ENCODE data around the gene MTCH1.
A peak's percentile ranks its signal among the peaks of the same experiment; 100 is the strongest.

Gene MTCH1

GRCh38 chr6:36985808-36986703 lies at the start of gene MTCH1:
MTCH1 (minus strand) TSS chr6:36986196; CDS start chr6:36986173, 23 bp downstream.
- peak; percentile 93 for DNase-seq (ENCODE audit: low spot score)

- DNase-seq (ENCODE audit: low spot score): no peak
Measured at GRCh38 chr6:37033819-37034795, 48.1 kb upstream of the MTCH1 start.

GRCh38 chr6:37033255-37033654 lies 47.3 kb upstream of the MTCH1 start:
- DNase-seq (ENCODE audit: low spot score): no peak

- DNase-seq (ENCODE audit: low spot score): no peak
Measured at GRCh38 chr6:37032239-37032638, 46.2 kb upstream of the MTCH1 start.

GRCh38 chr6:37030599-37030998 lies 44.6 kb upstream of the MTCH1 start:
- DNase-seq (ENCODE audit: low spot score): no peak

GRCh38 chr6:37029249-37029971 lies 43.4 kb upstream of the MTCH1 start:
- no peak for DNase-seq (ENCODE audit: low spot score)

GRCh38 chr6:37027811-37028469 lies 41.9 kb upstream of the MTCH1 start:
- no peak for DNase-seq (ENCODE audit: low spot score)

GRCh38 chr6:37027036-37027720 lies 41.2 kb upstream of the MTCH1 start:
- no peak for DNase-seq (ENCODE audit: low spot score)

GRCh38 chr6:37025621-37026466 lies 39.8 kb upstream of the MTCH1 start:
- no peak for DNase-seq (ENCODE audit: low spot score)

GRCh38 chr6:37024656-37025337 lies 38.8 kb upstream of the MTCH1 start:
- no peak for DNase-seq (ENCODE audit: low spot score)

- no peak for DNase-seq (ENCODE audit: low spot score)
Measured at GRCh38 chr6:37022135-37022863, 36.3 kb upstream of the MTCH1 start.

- no peak for DNase-seq (ENCODE audit: low spot score)
Measured at GRCh38 chr6:37021356-37022129, 35.5 kb upstream of the MTCH1 start.

GRCh38 chr6:37020812-37021211 lies 34.8 kb upstream of the MTCH1 start:
- DNase-seq (ENCODE audit: low spot score): no peak

- DNase-seq (ENCODE audit: low spot score): no peak
Measured at GRCh38 chr6:37020381-37020780, 34.4 kb upstream of the MTCH1 start.

GRCh38 chr6:37019065-37019450 lies 33.1 kb upstream of the MTCH1 start:
- no peak for DNase-seq (ENCODE audit: low spot score)

GRCh38 chr6:37018198-37019064 lies 32.4 kb upstream of the MTCH1 start:
- peak; percentile 92 for DNase-seq (ENCODE audit: low spot score)

Data from putamen (tissue), 1 donor.